Neural cell (in vitro differentiated cells): ENCODE results near the gene PSMB3. TPM values are rescaled to one million over a fixed set of nuclear protein-coding genes. Genes with fewer than 3 reads are reported as not detected.

Experiments used
- H2AFZ ChIP-seq: fragments of 200-600, 300-800 bp; sonication (generic), shearing (Covaris generic); 2 replicates; pipeline ENCODE4 v1.6.0; 2014; ENCODE audit warnings: low read depth, mild to moderate bottlenecking, antibody characterized with exemption, low read length, moderate library complexity
- H3F3A ChIP-seq: fragments of 200-600 bp; shearing (Covaris generic); 2 replicates; pipeline ENCODE4 v1.6.1; 2016; ENCODE audit warnings: mild to moderate bottlenecking, moderate library complexity, mixed read lengths, antibody characterized with exemption, low read length; ENCODE audit not compliant: insufficient read depth, poor library complexity, severe bottlenecking
- H3K27ac ChIP-seq: fragments of 200-600, 300-800 bp; sonication (generic), shearing (Covaris generic); 2 replicates; pipeline ENCODE4 v1.5.1; 2014; ENCODE audit warnings: mild to moderate bottlenecking, low read length, moderate library complexity
- H3K27me3 ChIP-seq: fragments of 300-800, 200-600 bp; sonication (generic), shearing (Covaris generic); 2 replicates; pipeline ENCODE4 v1.6.0; 2014; ENCODE audit warnings: mild to moderate bottlenecking, low read depth, low read length, moderate library complexity; ENCODE audit not compliant: insufficient read depth
- H3K36me3 ChIP-seq: fragments of 300-800, 200-600 bp; sonication (generic), shearing (Covaris generic); 2 replicates; pipeline ENCODE4 v1.5.1; 2014; ENCODE audit warnings: mild to moderate bottlenecking, antibody characterized with exemption, low read length, moderate library complexity; ENCODE audit not compliant: insufficient read depth
- H3K4me2 ChIP-seq: fragments of 300-800, 200-600 bp; sonication (generic), shearing (Covaris generic); 2 replicates; pipeline ENCODE4 v1.6.0; 2014; ENCODE audit warnings: mild to moderate bottlenecking, low read length
- H3K4me3 ChIP-seq: fragments of 300-800, 200-600 bp; sonication (generic), shearing (Covaris generic); 2 replicates; pipeline ENCODE4 v1.5.1; 2014; ENCODE audit warnings: mild to moderate bottlenecking, low read length, moderate library complexity
- H3K79me2 ChIP-seq: fragments of 200-600 bp; shearing (Covaris generic); replicated peaks from 2 replicates; pipeline ENCODE4 v1.6.0; 2014; ENCODE audit warnings: mild to moderate bottlenecking, low read length, moderate library complexity; ENCODE audit not compliant: insufficient read depth
- H3K9ac ChIP-seq: fragments of 300-800, 200-600 bp; sonication (generic), shearing (Covaris generic); 2 replicates; pipeline ENCODE4 v1.6.1; 2016; ENCODE audit warnings: mild to moderate bottlenecking, low read length, mixed read lengths
- H3K9me2 ChIP-seq: fragments of 200-600 bp; shearing (Covaris generic); 2 replicates; pipeline ENCODE4 v1.6.1; 2016; ENCODE audit warnings: mild to moderate bottlenecking, low read length, mixed read lengths; ENCODE audit not compliant: insufficient read depth
- H3K9me3 ChIP-seq: fragments of 200-600, 300-800 bp; sonication (generic), shearing (Covaris generic); 2 replicates; pipeline ENCODE4 v1.6.1; 2016; ENCODE audit warnings: mild to moderate bottlenecking, mixed run types, low read length, moderate library complexity, mixed read lengths
- H4K20me1 ChIP-seq: fragments of 200-600 bp; shearing (Covaris generic); 2 replicates; pipeline ENCODE4 v1.6.1; 2016; ENCODE audit warnings: mild to moderate bottlenecking, mixed run types; ENCODE audit not compliant: insufficient read depth
- EP300 ChIP-seq: fragments of 450-650 bp; conservative IDR thresholded peaks from 2 replicates; pipeline ENCODE4 v1.6.1; 2014; ENCODE audit warnings: antibody characterized with exemption, mild to moderate bottlenecking, moderate library complexity; ENCODE audit not compliant: poor library complexity, severe bottlenecking
- EZH2 ChIP-seq: fragments of 200-600, 300-800 bp; shearing (Covaris generic), sonication (generic); IDR thresholded peaks from 2 replicates; pipeline ENCODE4 v1.6.1; 2014; ENCODE audit warnings: antibody characterized with exemption, low read length, borderline replicate concordance, mild to moderate bottlenecking; ENCODE audit not compliant: insufficient read depth, poor library complexity, severe bottlenecking
- MXI1 ChIP-seq: fragments of 450-650 bp; conservative IDR thresholded peaks from 2 replicates; pipeline ENCODE4 v1.6.1; 2014; ENCODE audit warnings: antibody characterized with exemption, mild to moderate bottlenecking; ENCODE audit not compliant: poor library complexity, severe bottlenecking
- POLR2AphosphoS5 ChIP-seq: IDR thresholded peaks from 2 replicates; pipeline ENCODE4 v1.6.1; 2012
- RAD21 ChIP-seq: fragments of 450-650 bp; conservative IDR thresholded peaks from 2 replicates; pipeline ENCODE4 v1.6.1; 2014; ENCODE audit warnings: antibody characterized with exemption, mild to moderate bottlenecking, moderate library complexity
- SMC3 ChIP-seq: fragments of 450-650 bp; conservative IDR thresholded peaks from 2 replicates; pipeline ENCODE4 v1.6.1; 2014; ENCODE audit warnings: antibody characterized with exemption, mild to moderate bottlenecking, moderate library complexity; ENCODE audit not compliant: poor library complexity
- TAF1 ChIP-seq: IDR thresholded peaks from 2 replicates; pipeline ENCODE4 v1.6.1; 2012; ENCODE audit warnings: low read depth
- polyA plus RNA-seq: library from polyadenylated mRNA; depleted of rRNA; stranded (reverse); fragments of >200 nt; gene quantifications from 2 replicates; pipeline ENCODE4 v1.2.3, GENCODE V29; 2014
- TF ChIP-seq, protein P1 (sequence below): fragments of 450-650 bp; IDR thresholded peaks from 2 replicates; pipeline ENCODE4 v1.5.1; 2014; ENCODE audit warnings: antibody characterized with exemption, mild to moderate bottlenecking, moderate library complexity; ENCODE audit not compliant: poor library complexity, severe bottlenecking
- TF ChIP-seq, protein P2 (sequence below): IDR thresholded peaks from 2 replicates; pipeline ENCODE4 v1.6.1; 2012; ENCODE audit warnings: borderline replicate concordance

PSMB3 gene
- polyA plus RNA-seq, 1 donor from 2014 or later, result 338 TPM

DNA sequence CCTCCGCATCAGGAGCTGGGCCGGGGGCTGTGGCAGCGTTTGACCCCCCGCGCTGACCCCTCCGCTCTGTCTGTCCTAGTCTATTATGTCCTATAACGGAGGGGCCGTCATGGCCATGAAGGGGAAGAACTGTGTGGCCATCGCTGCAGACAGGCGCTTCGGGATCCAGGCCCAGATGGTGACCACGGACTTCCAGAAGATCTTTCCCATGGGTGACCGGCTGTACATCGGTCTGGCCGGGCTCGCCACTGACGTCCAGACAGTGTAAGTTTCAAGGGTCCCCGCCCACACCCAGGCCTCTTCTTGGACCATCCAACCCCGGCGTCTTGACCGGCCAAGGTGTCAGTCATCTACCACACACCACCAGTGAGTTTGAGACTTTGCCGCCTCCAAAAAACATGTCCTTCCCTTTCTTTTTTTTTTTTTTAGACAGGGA lies 548 bp downstream of the PSMB3 start:
- H3K4me3 ChIP-seq, result peak overlapping the region; percentile 94
- H3K27me3 ChIP-seq, result no peaks in the 10 kb centered on the region
- H3K9me3 ChIP-seq, result no peaks in the 10 kb centered on the region
- peak overlapping the region; percentile 73 for H3K27ac ChIP-seq
- peaks cover 10% of the 10 kb centered on the region for H3K79me2 ChIP-seq
- peak overlapping the region; percentile 45 for H2AFZ ChIP-seq
- H3K9ac ChIP-seq, result peak overlapping the region; percentile 82
- H3F3A ChIP-seq, result no peaks in the 10 kb centered on the region
- H3K4me2 ChIP-seq, result peak overlapping the region; percentile 76
- H3K9me2 ChIP-seq, result no peaks in the 10 kb centered on the region
- H3K36me3 ChIP-seq, result peaks cover 6% of the 10 kb centered on the region
- TF ChIP-seq, protein P1, sequence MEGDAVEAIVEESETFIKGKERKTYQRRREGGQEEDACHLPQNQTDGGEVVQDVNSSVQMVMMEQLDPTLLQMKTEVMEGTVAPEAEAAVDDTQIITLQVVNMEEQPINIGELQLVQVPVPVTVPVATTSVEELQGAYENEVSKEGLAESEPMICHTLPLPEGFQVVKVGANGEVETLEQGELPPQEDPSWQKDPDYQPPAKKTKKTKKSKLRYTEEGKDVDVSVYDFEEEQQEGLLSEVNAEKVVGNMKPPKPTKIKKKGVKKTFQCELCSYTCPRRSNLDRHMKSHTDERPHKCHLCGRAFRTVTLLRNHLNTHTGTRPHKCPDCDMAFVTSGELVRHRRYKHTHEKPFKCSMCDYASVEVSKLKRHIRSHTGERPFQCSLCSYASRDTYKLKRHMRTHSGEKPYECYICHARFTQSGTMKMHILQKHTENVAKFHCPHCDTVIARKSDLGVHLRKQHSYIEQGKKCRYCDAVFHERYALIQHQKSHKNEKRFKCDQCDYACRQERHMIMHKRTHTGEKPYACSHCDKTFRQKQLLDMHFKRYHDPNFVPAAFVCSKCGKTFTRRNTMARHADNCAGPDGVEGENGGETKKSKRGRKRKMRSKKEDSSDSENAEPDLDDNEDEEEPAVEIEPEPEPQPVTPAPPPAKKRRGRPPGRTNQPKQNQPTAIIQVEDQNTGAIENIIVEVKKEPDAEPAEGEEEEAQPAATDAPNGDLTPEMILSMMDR, result no peak
- TF ChIP-seq RAD21, result peak; percentile 5
- H4K20me1 ChIP-seq, result no peaks in the 10 kb centered on the region

DNA sequence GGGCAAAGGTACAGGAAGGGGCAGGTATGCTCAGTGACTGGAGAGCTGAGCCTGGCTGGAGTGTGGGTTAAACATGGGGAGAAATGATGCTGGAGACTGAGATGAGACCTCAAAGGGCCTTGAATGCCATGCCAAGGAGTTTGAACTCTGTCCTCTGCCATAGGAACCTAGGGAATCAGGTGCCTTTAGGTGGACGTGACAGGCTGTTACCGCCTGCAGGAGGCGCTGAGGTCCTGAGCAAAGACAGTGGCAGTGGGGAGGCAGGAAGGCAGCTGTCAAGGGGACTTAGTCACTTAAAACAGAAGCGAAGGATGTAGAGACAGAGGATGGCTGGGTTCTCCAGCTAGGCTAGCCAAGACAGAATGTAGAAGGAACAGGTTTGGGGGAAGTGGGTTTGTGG lies 9.1 kb downstream of the PSMB3 start:
- H3K4me2 ChIP-seq, result no peak overlapping the region
- TF ChIP-seq, protein P1, result peak; percentile 28
- TF ChIP-seq RAD21, result no peak
- no peak overlapping the region for H3K27ac ChIP-seq
- no peaks in the 10 kb centered on the region for H3K9me3 ChIP-seq
- no peak overlapping the region for H3K9ac ChIP-seq
- H3K4me3 ChIP-seq, result no peak overlapping the region
- no peaks in the 10 kb centered on the region for H3K9me2 ChIP-seq
- H3K27me3 ChIP-seq, result no peaks in the 10 kb centered on the region
- no peaks in the 10 kb centered on the region for H4K20me1 ChIP-seq
- no peaks in the 10 kb centered on the region for H3K79me2 ChIP-seq
- H3F3A ChIP-seq, result no peaks in the 10 kb centered on the region
- peaks cover 7% of the 10 kb centered on the region for H3K36me3 ChIP-seq
- no peak overlapping the region for H2AFZ ChIP-seq

DNA sequence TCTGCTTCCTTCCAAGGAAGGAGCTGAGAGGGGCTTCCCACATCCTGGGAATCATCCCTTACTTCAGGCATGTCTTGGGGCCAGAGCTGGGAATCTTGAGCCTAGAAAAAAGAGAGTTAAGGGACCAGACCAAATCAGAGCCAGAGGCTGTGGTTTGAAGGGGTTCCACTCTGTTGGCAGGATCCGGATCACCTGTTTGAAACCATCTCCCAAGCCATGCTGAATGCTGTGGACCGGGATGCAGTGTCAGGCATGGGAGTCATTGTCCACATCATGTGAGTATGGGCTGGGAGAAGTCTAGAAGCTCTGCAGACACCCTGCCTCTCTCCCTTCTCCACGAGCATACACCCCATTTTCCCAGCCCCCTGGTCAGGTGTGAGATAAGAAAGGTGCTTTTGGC lies 9.7 kb downstream of the PSMB3 start:
- Histone ChIP-seq H3F3A (no peaks in the 10 kb centered on the region), H3K79me2 (no peaks in the 10 kb centered on the region), H3K9me3 (no peaks in the 10 kb centered on the region), H3K4me2 (no peak overlapping the region), H3K27me3 (no peaks in the 10 kb centered on the region), H3K36me3 (peaks cover 7% of the 10 kb centered on the region), H3K9me2 (no peaks in the 10 kb centered on the region), H3K27ac (no peak overlapping the region), H4K20me1 (no peaks in the 10 kb centered on the region), H3K9ac (no peak overlapping the region), H2AFZ (no peak overlapping the region), H3K4me3 (no peak overlapping the region)
- TF ChIP-seq, protein P2, sequence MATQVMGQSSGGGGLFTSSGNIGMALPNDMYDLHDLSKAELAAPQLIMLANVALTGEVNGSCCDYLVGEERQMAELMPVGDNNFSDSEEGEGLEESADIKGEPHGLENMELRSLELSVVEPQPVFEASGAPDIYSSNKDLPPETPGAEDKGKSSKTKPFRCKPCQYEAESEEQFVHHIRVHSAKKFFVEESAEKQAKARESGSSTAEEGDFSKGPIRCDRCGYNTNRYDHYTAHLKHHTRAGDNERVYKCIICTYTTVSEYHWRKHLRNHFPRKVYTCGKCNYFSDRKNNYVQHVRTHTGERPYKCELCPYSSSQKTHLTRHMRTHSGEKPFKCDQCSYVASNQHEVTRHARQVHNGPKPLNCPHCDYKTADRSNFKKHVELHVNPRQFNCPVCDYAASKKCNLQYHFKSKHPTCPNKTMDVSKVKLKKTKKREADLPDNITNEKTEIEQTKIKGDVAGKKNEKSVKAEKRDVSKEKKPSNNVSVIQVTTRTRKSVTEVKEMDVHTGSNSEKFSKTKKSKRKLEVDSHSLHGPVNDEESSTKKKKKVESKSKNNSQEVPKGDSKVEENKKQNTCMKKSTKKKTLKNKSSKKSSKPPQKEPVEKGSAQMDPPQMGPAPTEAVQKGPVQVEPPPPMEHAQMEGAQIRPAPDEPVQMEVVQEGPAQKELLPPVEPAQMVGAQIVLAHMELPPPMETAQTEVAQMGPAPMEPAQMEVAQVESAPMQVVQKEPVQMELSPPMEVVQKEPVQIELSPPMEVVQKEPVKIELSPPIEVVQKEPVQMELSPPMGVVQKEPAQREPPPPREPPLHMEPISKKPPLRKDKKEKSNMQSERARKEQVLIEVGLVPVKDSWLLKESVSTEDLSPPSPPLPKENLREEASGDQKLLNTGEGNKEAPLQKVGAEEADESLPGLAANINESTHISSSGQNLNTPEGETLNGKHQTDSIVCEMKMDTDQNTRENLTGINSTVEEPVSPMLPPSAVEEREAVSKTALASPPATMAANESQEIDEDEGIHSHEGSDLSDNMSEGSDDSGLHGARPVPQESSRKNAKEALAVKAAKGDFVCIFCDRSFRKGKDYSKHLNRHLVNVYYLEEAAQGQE, result no peak
- no peak for TF ChIP-seq RAD21
- TF ChIP-seq SMC3, result no peak
- TF ChIP-seq EP300, result no peak
- no peak for TF ChIP-seq TAF1
- TF ChIP-seq, protein P1, result no peak
- no peak for TF ChIP-seq POLR2AphosphoS5
- TF ChIP-seq MXI1, result no peak
- TF ChIP-seq EZH2, result no peak
